ENCODE measurements around the gene CRYZL1.
"Not testable (repeated sequence)": the region's sequence is repeated elsewhere in the genome, so short reads cannot be mapped to it uniquely, and the experiment has no call there.

Gene CRYZL1

GRCh38 chr21:33618407-33618806 is 23.1 kb downstream of the CRYZL1 start:
- Histone ChIP-seq H3K9me2 (ENCODE audit: low read depth, low read length) (no peaks in the 10 kb centered on the region), H4K20me1 (ENCODE audit: insufficient read depth, low read length) (no peaks in the 10 kb centered on the region), H3K4me1 (ENCODE audit: insufficient read depth, low read length, severe bottlenecking) (no peaks in the 10 kb centered on the region), H3F3A (ENCODE audit: insufficient read depth, low read length) (no peaks in the 10 kb centered on the region), H3K27me3 (ENCODE audit: insufficient read depth, low read length) (no peaks in the 10 kb centered on the region), H3K79me2 (ENCODE audit: insufficient read depth, low read length) (no peaks in the 10 kb centered on the region), H3K4me2 (ENCODE audit: low read length) (no peak overlapping the region), H3K9ac (ENCODE audit: low read length) (no peak overlapping the region), H3K4me3 (ENCODE audit: low read depth, low read length, poor library complexity, severe bottlenecking) (no peak overlapping the region), H3K27ac (ENCODE audit: low read depth, low read length, poor library complexity, severe bottlenecking) (no peak overlapping the region), H2AFZ (ENCODE audit: low read length) (no peak overlapping the region), H3K36me3 (ENCODE audit: insufficient read depth, low read length) (peaks cover 12% of the 10 kb centered on the region), H3K9me3 (ENCODE audit: low read length) (no peaks in the 10 kb centered on the region)
- TF ChIP-seq, protein P1, sequence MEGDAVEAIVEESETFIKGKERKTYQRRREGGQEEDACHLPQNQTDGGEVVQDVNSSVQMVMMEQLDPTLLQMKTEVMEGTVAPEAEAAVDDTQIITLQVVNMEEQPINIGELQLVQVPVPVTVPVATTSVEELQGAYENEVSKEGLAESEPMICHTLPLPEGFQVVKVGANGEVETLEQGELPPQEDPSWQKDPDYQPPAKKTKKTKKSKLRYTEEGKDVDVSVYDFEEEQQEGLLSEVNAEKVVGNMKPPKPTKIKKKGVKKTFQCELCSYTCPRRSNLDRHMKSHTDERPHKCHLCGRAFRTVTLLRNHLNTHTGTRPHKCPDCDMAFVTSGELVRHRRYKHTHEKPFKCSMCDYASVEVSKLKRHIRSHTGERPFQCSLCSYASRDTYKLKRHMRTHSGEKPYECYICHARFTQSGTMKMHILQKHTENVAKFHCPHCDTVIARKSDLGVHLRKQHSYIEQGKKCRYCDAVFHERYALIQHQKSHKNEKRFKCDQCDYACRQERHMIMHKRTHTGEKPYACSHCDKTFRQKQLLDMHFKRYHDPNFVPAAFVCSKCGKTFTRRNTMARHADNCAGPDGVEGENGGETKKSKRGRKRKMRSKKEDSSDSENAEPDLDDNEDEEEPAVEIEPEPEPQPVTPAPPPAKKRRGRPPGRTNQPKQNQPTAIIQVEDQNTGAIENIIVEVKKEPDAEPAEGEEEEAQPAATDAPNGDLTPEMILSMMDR (IDR thresholded peaks at IDR 0.05; ENCODE audit: low read length) = no peak

- not testable (repeated sequence) for H3K9ac ChIP-seq (ENCODE audit: low read length); H3K4me1 ChIP-seq (ENCODE audit: insufficient read depth, low read length, severe bottlenecking); H3F3A ChIP-seq (ENCODE audit: insufficient read depth, low read length); H3K9me3 ChIP-seq (ENCODE audit: low read length); H2AFZ ChIP-seq (ENCODE audit: low read length); H3K4me2 ChIP-seq (ENCODE audit: low read length); H3K27me3 ChIP-seq (ENCODE audit: insufficient read depth, low read length); H4K20me1 ChIP-seq (ENCODE audit: insufficient read depth, low read length); H3K4me3 ChIP-seq (ENCODE audit: low read depth, low read length, poor library complexity, severe bottlenecking); H3K27ac ChIP-seq (ENCODE audit: low read depth, low read length, poor library complexity, severe bottlenecking); H3K79me2 ChIP-seq (ENCODE audit: insufficient read depth, low read length); H3K9me2 ChIP-seq (ENCODE audit: low read depth, low read length)
- peaks cover 15% of the 10 kb centered on the region for H3K36me3 ChIP-seq (ENCODE audit: insufficient read depth, low read length)
Observed at GRCh38 chr21:33617565-33617964, 24.0 kb downstream of the CRYZL1 start.

DNA sequence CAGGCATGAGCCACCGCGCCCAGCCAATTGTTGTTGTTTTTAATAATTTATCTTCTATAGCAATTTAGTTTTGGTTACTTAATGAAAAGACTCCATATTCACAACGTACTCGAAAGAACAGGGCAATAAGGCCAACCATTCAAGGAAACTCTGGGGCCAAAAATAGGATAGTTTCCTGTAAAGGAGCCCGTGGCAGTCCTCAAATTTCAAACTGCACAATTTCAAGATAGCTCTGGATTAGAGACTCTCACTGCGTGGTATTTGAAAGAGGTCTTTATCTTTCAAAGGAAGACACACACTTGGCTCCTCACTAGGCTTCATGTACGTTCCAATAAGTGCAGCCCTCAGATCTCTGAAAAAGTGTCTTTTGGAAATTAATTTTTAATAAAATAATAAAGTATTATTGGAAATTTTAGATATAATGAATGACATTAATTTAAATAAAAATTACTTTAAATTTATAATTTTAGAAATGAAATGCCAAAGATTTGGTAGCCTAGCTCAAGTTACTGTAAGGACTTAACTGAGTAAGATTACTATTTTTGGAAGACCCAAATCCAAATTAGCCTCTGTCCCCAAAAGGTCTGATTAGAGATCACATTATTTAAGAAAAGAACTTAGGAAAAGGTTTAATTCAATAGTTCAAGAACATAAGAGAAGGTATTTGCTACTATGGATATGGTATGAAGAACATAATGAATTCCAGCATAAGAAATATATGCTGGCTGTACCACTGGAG is 30.4 kb downstream of the CRYZL1 start:
- H3K9me2 ChIP-seq (ENCODE audit: low read depth, low read length) = no peaks in the 10 kb centered on the region
- no peaks in the 10 kb centered on the region for H4K20me1 ChIP-seq (ENCODE audit: insufficient read depth, low read length)
- no peak overlapping the region for H2AFZ ChIP-seq (ENCODE audit: low read length)
- no peak overlapping the region for H3K4me2 ChIP-seq (ENCODE audit: low read length)
- H3K27me3 ChIP-seq (ENCODE audit: insufficient read depth, low read length) = no peaks in the 10 kb centered on the region
- peaks cover 8% of the 10 kb centered on the region; the same call in 1 of the 2 replicates for H3K36me3 ChIP-seq (ENCODE audit: insufficient read depth, low read length)
- no peak for TF ChIP-seq EZH2 (IDR thresholded peaks at IDR 0.05; ENCODE audit: borderline replicate concordance, low read length)
- H3K79me2 ChIP-seq (ENCODE audit: insufficient read depth, low read length) = no peaks in the 10 kb centered on the region
- H3K9me3 ChIP-seq (ENCODE audit: low read length) = no peaks in the 10 kb centered on the region
- no peak overlapping the region for H3K9ac ChIP-seq (ENCODE audit: low read length)
- H3K4me1 ChIP-seq (ENCODE audit: insufficient read depth, low read length, severe bottlenecking) = no peaks in the 10 kb centered on the region
- no peak overlapping the region for H3K4me3 ChIP-seq (ENCODE audit: low read depth, low read length, poor library complexity, severe bottlenecking)
- no peaks in the 10 kb centered on the region for H3F3A ChIP-seq (ENCODE audit: insufficient read depth, low read length)
- H3K27ac ChIP-seq (ENCODE audit: low read depth, low read length, poor library complexity, severe bottlenecking) = no peak overlapping the region

GRCh38 chr21:33608559-33608958 is 33.0 kb downstream of the CRYZL1 start:
- H3K9me2 ChIP-seq (ENCODE audit: low read depth, low read length) = no peaks in the 10 kb centered on the region
- H3K79me2 ChIP-seq (ENCODE audit: insufficient read depth, low read length) = no peaks in the 10 kb centered on the region
- no peaks in the 10 kb centered on the region for H3K27me3 ChIP-seq (ENCODE audit: insufficient read depth, low read length)
- no peaks in the 10 kb centered on the region for H3K4me1 ChIP-seq (ENCODE audit: insufficient read depth, low read length, severe bottlenecking)
- H3K9ac ChIP-seq (ENCODE audit: low read length) = no peak overlapping the region
- H3F3A ChIP-seq (ENCODE audit: insufficient read depth, low read length) = no peaks in the 10 kb centered on the region
- H3K4me3 ChIP-seq (ENCODE audit: low read depth, low read length, poor library complexity, severe bottlenecking) = no peak overlapping the region
- H2AFZ ChIP-seq (ENCODE audit: low read length) = no peak overlapping the region
- TF ChIP-seq EZH2 (IDR thresholded peaks at IDR 0.05; ENCODE audit: borderline replicate concordance, low read length) = no peak
- TF ChIP-seq, protein P1 (IDR thresholded peaks at IDR 0.05; ENCODE audit: low read length) = no peak
- no peaks in the 10 kb centered on the region for H4K20me1 ChIP-seq (ENCODE audit: insufficient read depth, low read length)
- no peaks in the 10 kb centered on the region for H3K9me3 ChIP-seq (ENCODE audit: low read length)
- peaks cover 9% of the 10 kb centered on the region; the same call in 1 of the 2 replicates for H3K36me3 ChIP-seq (ENCODE audit: insufficient read depth, low read length)
- no peak overlapping the region for H3K4me2 ChIP-seq (ENCODE audit: low read length)
- H3K27ac ChIP-seq (ENCODE audit: low read depth, low read length, poor library complexity, severe bottlenecking) = no peak overlapping the region

Measured in OCI-LY1 (cell line).